ENCODE data around the gene ATP6V0A1.
"Not testable (repeated sequence)": the region's sequence is repeated elsewhere in the genome, so short reads cannot be mapped to it uniquely, and the experiment has no call there.

ATP6V0A1 gene

DNA sequence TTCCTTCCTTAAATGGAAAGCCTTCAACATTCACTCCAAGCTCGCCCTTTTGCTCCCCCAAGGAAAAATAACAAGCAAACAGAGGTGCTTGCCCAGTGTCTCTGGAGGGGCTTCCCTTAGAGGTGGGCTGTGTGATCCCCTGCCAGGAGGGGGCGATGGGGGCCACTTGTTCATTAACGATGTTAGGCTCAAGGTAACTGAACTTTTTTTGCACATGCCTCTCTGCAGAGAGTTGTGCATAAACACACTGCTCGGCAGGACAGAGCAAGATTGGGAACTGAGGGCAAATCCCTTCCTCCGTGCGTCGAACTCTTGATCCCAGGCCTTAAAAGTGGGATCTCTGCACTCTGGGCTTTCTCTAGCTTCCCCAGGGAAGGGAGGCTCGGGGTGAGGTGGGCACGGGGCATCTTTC, 61.9 kb downstream of the ATP6V0A1 start:
- no peak for DNase-seq

- no peak for DNase-seq
Observed at GRCh38 chr17:42521036-42521435, 62.4 kb downstream of the ATP6V0A1 start.

- no peak for DNase-seq
Observed at GRCh38 chr17:42521666-42522262, 63.1 kb downstream of the ATP6V0A1 start.

GRCh38 chr17:42522263-42522790, 63.6 kb downstream of the ATP6V0A1 start:
- DNase-seq, result no peak

- DNase-seq, result no peak
Observed at GRCh38 chr17:42522798-42523278, 64.2 kb downstream of the ATP6V0A1 start.

- no peak for DNase-seq
Observed at GRCh38 chr17:42525221-42525620, 66.5 kb downstream of the ATP6V0A1 start.

- DNase-seq, result no peak
Observed at GRCh38 chr17:42526031-42526444, 67.4 kb downstream of the ATP6V0A1 start.

DNA sequence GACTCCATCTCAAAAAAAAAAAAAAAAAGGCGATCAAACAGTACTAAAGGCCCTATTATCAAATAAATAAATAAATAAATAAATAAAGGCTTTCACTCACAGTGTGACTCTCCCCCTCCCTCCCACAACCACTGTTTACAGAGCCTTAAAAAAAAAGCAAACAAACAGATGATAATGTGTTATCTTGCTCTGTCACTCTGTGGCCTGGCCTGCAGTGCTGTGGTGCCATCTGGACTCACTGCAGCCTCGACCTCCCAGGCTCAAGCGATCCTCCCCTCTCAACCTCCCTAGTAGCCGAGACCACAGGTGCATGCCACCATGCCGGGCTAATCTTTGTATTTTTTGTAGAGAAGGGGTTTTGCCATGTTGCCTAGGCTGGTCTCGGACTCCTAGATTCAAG, 69.3 kb downstream of the ATP6V0A1 start:
- no peak for DNase-seq

- DNase-seq, result no peak
Observed at GRCh38 chr17:42529061-42529460, 70.4 kb downstream of the ATP6V0A1 start.

DNA sequence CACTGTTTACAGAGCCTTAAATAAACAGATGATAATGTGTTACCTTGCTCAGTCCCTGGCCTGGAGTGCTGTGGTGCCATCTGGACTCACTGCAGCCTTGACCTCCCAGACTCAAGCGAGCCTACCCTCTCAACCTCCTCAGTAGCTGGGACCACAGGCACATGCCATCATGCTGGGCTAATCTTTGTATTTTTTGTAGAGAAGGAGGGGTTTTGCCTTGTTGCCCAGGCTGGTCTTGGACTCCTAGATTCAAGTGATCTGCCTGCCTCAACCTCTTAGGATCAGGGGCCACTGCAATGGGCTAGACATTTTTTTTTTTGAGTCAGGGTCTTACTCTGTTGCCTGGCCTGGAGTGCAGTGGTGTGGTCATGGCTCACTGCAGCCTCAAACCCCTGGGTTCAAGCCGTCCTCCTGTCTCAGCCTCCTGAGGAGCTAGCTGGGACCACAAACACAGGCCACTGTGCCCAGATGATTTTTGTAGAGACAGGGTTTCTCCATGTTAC, 72.3 kb downstream of the ATP6V0A1 start:
- DNase-seq, result no peak

DNA sequence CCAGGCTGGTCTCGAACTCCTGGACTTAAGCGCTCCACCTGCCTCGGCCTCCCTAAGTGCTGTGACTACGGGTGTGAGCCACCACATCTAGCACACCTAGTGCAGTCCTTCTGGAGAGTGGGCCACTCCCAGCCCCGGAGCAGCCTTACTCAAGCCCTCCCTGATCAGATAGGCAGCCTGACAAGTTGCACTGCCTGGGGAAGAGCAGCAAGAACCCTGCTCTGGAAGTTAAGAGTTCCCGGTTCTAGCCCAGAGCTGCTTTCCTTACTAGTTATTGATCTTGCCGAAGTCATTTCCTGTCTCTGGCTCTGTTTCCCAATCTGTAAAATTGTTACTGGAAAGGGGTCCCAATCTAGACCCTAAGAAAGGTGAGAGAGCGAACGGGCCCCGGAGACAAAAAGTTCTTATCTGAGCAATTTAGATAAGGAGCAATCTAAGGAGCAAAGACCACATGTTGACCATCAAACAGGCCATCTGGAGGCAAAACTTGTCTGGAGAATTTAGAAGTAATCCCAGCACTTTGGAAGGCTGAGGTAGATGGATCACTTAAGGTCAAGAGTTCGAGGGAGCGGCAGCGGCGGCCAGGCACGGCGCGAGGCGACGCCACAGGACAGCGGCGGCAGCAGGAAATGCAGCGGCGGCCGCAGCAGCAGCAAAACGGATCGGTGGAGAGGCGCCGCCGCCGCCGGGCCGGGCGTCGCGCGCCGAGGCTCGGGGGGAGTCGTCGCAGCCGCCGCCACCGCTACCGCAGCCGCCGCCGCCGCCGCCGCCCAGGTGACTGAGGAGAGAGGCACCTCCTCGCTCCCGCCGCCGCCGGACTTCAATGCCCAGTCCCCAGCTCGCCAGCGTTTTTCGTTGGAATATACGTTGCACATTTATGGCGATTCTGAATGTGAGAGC, 73.0 kb downstream of the ATP6V0A1 start:
- DNase-seq, result no peak

DNA sequence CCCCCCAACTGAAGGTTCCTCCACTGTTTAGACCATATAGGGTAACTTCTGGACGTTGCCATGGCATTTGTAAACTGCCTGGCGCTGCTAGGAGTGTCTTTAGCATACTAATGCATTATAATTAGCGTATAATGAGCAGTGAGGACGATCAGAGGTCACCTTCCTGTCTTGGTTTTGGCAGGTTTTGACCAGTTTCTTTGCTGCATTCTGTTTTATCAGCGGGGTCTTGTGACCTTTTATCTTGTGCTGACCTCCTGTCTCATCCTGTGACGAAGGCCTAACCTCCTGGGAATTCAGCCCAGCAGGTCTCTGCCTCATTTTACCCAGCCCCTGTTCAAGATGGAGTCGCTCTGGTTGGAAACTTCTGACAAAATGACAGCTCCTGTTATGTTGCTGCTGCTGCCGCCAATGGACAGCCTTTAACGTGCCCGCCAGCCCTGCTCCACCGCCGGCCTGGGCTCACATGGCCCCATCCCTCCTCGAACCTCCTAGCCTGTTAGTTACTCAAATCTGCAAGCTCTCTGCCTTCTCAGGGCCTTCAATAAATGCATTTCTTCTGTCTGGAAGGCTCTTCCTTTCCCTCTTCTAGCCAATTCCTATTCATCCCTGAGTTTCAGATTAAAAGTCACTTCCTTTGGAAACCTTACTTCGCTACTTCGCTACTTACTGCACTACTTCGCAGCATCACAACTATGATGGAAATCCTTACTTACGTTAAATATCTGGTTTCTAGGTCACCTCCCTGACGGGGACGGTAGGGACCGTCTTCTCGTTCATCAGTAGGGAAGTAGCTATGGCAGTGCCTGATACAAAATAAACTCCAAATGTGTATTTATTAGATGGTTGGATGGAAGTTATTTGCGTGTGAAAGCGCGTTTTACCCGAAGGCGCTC, 76.7 kb downstream of the ATP6V0A1 start:
- no peak for DNase-seq

DNA sequence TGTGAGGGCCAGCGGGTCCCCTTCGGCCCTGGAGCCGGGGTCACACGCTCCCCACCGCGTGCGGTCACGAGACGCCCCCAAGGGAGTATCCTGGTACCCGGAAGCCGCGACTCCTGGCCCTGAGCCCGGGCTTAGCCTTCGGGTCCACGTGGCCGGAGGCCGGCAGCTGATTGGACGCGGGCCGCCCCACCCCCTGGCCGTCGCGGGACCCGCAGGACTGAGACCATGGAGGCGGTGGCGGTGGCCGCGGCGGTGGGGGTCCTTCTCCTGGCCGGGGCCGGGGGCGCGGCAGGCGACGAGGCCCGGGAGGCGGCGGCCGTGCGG, 77.3 kb downstream of the ATP6V0A1 start, which contains the start of gene NAGLU:
Gene NAGLU, plus strand, starts transcription at position 194 of the 324 bp plus-strand sequence. Its CDS starts 32 bp downstream, at position 226.
- peak; percentile 86 for DNase-seq

- DNase-seq, result peak; percentile 77
Observed at GRCh38 chr17:42536372-42537155, 77.9 kb downstream of the ATP6V0A1 start.

GRCh38 chr17:42537156-42537805, 78.6 kb downstream of the ATP6V0A1 start:
- no peak for DNase-seq

- DNase-seq, result no peak
Observed at GRCh38 chr17:42537826-42538451, 79.3 kb downstream of the ATP6V0A1 start.

GRCh38 chr17:42538482-42538881, 79.8 kb downstream of the ATP6V0A1 start:
- DNase-seq, result no peak

DNA sequence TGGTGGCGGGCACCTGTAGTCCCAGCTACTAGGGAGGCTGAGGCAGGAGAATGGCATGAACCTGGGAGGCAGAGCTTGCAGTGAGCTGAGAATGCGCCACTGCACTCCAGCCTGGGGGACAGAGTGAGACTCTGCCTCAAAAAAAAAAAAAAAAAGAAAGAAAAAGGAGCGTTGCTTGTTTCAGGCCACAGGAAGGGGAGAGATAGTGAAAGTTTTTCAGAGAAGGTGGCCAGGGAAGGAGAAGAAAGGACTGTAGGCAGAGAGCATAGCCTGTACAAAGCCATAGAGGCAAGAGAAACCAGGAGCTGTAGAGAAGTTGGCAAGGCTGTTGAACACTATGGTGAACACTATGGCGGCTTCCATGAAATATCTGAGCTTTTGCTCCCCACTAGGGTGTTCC, 81.9 kb downstream of the ATP6V0A1 start:
- not testable (repeated sequence) for DNase-seq

GRCh38 chr17:42541041-42541833, 82.6 kb downstream of the ATP6V0A1 start:
- DNase-seq, result no peak
